ENCODE results near the gene ABCC6. TPM values are rescaled to one million over a fixed set of nuclear protein-coding genes. Genes with fewer than 3 reads are reported as not detected.
"Not testable (repeated sequence)": the region's sequence is repeated elsewhere in the genome, so short reads cannot be mapped to it uniquely, and the experiment has no call there.

The ABCC6 gene
- total RNA-seq, 1 donor from 2014 or later = 0.53 TPM

DNA sequence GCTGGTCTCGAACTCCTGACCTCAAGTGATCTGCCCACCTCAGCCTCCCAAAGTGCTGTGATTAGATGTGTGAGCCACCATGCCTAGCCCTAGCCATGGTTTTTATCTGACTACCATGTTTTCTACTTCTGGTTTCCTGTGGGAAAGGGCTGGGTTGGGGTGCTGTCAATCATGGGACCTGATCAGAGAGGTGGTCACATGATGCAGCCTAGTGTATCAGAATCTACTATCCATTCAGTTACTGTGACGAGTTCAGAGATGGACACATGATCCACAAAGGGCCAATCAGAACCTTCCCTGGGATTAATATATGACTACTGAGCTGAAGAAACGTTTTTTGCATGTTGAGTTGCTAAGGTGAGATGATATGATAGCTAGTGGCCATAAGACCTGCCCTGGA lies 59.1 kb downstream of the ABCC6 start:
- Histone ChIP-seq H3K27ac (no peak overlapping the region), H3K27me3 (no peaks in the 10 kb centered on the region), H3K9me3 (peaks cover 5% of the 10 kb centered on the region in 2 donors), H3K4me3 (no peak overlapping the region), H3K36me3 (no peaks in the 10 kb centered on the region), H3K4me1 (no peaks in the 10 kb centered on the region)
- no peak for DNase-seq (ENCODE audit: low spot score in 2 of 2)
- TF ChIP-seq, protein P1, sequence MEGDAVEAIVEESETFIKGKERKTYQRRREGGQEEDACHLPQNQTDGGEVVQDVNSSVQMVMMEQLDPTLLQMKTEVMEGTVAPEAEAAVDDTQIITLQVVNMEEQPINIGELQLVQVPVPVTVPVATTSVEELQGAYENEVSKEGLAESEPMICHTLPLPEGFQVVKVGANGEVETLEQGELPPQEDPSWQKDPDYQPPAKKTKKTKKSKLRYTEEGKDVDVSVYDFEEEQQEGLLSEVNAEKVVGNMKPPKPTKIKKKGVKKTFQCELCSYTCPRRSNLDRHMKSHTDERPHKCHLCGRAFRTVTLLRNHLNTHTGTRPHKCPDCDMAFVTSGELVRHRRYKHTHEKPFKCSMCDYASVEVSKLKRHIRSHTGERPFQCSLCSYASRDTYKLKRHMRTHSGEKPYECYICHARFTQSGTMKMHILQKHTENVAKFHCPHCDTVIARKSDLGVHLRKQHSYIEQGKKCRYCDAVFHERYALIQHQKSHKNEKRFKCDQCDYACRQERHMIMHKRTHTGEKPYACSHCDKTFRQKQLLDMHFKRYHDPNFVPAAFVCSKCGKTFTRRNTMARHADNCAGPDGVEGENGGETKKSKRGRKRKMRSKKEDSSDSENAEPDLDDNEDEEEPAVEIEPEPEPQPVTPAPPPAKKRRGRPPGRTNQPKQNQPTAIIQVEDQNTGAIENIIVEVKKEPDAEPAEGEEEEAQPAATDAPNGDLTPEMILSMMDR (IDR thresholded peaks at IDR 0.05) = no peak
- intact Hi-C loops (cut with DNase I) = no loop called here

DNA sequence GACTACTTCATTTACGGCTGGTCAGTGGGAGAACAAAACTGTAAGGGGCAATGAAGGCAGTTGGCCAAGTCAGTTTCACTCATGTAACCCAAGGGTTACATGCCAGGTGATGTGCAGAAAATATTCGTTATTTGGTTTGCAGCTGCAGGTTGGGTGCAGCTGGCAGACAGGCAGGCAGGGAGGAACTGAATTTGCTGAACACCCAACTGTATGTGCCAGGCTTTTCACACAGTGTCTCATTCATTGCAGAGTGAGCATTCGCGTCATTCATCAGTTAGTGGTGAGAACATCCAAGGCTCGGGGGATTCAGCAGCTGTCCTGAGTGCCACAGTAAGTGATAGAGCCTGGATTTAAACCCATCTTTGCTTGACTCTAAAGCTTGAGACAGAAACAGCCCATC lies 59.7 kb downstream of the ABCC6 start:
- H3K36me3 ChIP-seq = no peaks in the 10 kb centered on the region

DNA sequence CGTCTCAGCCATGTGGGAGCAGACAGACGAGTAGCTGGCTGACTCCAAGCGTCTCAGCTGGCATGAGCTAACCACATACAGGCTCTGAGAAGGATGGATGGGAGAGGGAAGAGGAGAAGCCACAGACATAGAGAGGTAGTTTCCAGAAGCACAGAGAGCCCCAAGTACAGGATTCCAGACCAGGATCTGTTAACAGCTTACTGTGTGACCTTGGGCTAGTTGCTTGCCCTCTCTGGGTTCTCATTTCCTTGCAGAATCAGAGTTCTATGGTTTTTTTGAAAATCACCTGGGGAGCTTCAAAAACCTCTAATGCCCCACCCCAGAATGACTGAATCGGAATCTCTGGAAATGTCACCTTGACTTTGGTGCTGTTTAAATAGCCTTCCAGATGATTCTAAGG lies 60.2 kb downstream of the ABCC6 start:
- no peaks in the 10 kb centered on the region for H3K36me3 ChIP-seq
- H3K27ac ChIP-seq = no peak overlapping the region
- H3K4me1 ChIP-seq = no peaks in the 10 kb centered on the region
- peaks cover 7 to 12% of the 10 kb centered on the region in 2 donors for H3K9me3 ChIP-seq
- no peak overlapping the region for H3K4me3 ChIP-seq
- no peak for DNase-seq (ENCODE audit: low spot score in 2 of 2)
- H3K27me3 ChIP-seq = no peaks in the 10 kb centered on the region
- intact Hi-C loops (cut with DNase I) = no loop called here
- TF ChIP-seq, protein P1 (IDR thresholded peaks at IDR 0.05) = no peak

More for the DNA sequence above, 59.7 kb downstream of the ABCC6 start:
- peaks cover 7 to 12% of the 10 kb centered on the region in 2 donors for H3K9me3 ChIP-seq
- H3K27ac ChIP-seq = no peak overlapping the region
- H3K4me1 ChIP-seq = no peaks in the 10 kb centered on the region
- no peaks in the 10 kb centered on the region for H3K27me3 ChIP-seq
- TF ChIP-seq, protein P1 (IDR thresholded peaks at IDR 0.05) = no peak
- no peak for DNase-seq (ENCODE audit: low spot score in 2 of 2)
- intact Hi-C loops (cut with DNase I) = no loop called here
- H3K4me3 ChIP-seq = no peak overlapping the region

DNA sequence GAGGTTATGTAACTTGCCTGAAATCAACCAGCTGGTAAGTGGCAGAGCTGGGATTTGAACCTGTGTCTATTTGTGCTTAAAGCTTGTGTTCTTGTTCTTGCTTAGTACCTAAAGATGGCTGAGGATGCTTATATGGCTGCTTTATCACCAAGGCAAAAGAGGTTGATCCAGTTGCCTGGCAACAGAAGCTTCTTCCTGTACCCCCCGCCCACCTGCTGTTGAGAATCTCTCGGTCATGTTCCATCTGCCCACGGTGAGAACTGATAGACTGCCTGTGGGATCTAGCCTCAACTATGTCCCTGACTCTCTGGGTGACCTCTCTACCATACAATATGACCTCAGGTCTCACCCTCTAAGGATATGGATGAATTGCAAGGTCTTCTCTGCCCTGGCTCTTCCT lies 60.7 kb downstream of the ABCC6 start:
- Histone ChIP-seq H3K36me3 (no peaks in the 10 kb centered on the region), H3K9me3 (peaks cover 7 to 12% of the 10 kb centered on the region in 2 donors), H3K4me1 (no peaks in the 10 kb centered on the region), H3K27ac (no peak overlapping the region), H3K4me3 (no peak overlapping the region), H3K27me3 (no peaks in the 10 kb centered on the region)
- TF ChIP-seq, protein P1 (IDR thresholded peaks at IDR 0.05) = no peak
- DNase-seq (ENCODE audit: low spot score in 2 of 2) = no peak
- intact Hi-C loops (cut with DNase I) = no loop called here

DNA sequence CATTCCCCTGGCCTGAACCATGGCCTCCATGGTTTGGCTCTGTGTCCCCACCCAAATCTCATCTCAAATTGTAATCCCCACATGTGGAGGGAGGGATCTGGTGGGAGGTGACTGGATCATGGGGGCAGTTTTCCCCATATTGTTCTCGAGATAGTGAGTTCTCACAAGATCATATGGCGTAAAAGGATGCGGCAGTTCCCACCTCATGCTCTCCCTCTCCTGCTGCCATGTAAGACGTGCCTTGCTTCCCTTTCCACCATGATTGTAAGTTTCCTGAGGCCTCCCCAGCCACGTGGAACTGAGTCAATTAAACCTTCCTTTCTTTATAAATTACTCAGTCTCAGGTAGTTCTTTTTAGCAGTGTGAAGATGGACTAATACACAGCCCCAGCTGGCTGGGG lies 61.5 kb downstream of the ABCC6 start:
- DNase-seq (ENCODE audit: low spot score in 2 of 2); H3K4me3 ChIP-seq; intact Hi-C loops (cut with DNase I); H3K27ac ChIP-seq; H3K36me3 ChIP-seq; H3K27me3 ChIP-seq; H3K4me1 ChIP-seq: not testable (repeated sequence)
- peaks cover 7 to 12% of the 10 kb centered on the region in 2 donors for H3K9me3 ChIP-seq

DNA sequence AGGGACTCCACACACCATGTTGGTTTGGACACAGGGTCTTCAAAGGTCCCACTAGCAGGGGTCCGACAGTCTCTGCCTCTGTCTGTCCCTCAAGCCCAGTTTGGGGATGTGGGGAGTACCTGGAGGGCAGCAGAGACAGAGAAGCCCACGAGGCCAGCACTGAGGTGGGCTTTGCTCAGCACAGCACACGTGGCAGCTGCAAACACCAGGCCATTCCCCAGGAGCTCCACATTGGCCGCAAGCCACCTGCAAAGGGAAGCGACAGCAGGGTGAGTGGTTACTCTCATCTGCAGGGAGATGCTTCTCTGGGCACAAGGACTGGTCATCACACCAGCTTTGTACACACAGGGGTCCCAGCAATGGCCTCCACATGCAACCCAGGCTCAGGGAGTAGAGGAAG lies 62.0 kb downstream of the ABCC6 start:
- Histone ChIP-seq H3K27me3 (no peaks in the 10 kb centered on the region), H3K4me3 (no peak overlapping the region), H3K27ac (no peak overlapping the region), H3K36me3 (no peaks in the 10 kb centered on the region), H3K4me1 (no peaks in the 10 kb centered on the region), H3K9me3 (peaks cover 7 to 12% of the 10 kb centered on the region in 2 donors)
- TF ChIP-seq, protein P1 (IDR thresholded peaks at IDR 0.05) = no peak
- intact Hi-C loops (cut with DNase I) = no loop called here
- DNase-seq (ENCODE audit: low spot score in 2 of 2) = no peak
